NOMO-1 treated with dmso at 0.1 percent for 144 hours (cell line): Measurements from ENCODE around the gene MAP3K20.
"Not testable (repeated sequence)": the region's sequence is repeated elsewhere in the genome, so short reads cannot be mapped to it uniquely, and the experiment has no call there.

Source experiments
- DNase-seq: peaks from one replicate; lab custom pipeline; 2025; ENCODE audit not compliant: unreplicated experiment; lab: John Stamatoyannopoulos, UW

The MAP3K20 gene

DNA sequence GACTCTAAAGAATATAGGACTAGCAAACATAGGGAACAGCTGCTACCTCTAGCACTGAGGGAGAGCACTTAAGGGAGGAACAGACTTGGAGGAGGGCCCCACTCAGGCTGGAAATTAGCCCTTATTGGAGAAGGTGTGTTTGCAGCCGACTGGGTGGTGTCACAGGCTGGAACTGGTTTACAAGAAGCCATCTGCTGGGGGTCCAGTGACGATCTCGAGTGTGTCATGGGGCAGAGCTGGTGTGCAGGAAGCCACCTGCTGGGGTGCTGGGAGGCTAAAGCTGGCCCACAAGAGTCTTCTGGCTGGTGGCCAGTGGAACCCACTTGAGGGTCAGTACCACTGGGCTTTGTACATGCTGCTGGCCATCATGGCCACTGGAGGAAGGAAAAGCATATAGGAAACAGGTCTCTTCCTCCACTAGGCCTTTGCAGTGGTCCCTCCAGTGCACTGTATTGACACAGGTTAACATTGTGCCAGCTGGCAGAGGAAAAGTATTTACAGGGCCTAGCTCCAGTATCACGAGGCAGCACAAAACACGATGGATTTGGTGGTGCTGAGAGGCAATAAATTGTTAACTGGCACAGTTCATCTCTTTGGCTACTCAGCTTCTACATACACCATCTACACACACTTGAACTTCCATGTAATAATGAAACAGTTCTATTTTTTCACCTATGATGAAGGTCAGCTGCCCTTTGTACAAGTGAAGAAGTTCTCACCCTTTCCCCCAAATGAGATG lies 43.6 kb downstream of the MAP3K20 start:
- no peak for DNase-seq

DNA sequence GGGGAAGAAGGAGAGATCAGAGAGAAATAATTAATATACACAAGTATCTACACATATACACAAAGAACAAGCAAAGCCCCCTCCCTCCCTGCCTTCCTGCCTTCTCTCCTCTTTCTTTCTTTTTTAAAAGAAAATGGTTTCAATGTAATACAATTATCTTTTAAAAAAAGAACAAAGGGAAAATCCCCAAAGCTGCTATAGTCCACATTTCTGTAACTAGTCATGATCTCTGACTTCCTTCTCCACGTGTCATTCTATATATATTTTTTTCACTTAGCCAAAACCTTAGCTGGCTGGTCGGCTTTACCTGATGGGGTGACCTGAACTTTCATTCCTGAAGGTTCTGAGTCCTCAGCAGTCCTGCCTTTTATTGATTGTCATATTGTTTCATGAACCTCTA lies 44.3 kb downstream of the MAP3K20 start:
- no peak for DNase-seq

DNA sequence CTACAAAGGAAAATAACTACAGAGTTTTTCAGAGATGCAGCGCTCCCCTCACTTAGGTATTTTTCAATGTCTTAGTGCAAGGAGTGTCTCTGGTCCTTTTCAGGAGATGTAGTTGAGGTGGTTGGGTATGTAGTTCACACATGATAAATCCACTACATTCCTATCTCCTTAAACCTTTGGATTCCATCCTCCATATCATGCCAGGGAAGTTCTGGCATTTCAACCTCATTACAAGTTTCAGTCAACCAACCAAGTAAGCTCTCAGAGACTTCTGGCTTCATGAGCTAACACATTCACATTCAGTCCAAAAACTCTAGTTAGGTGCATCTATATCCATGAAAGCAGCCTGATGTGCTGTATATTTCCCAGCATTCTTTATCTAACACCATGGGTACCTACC lies 47.3 kb downstream of the MAP3K20 start:
- DNase-seq, result no peak

DNA sequence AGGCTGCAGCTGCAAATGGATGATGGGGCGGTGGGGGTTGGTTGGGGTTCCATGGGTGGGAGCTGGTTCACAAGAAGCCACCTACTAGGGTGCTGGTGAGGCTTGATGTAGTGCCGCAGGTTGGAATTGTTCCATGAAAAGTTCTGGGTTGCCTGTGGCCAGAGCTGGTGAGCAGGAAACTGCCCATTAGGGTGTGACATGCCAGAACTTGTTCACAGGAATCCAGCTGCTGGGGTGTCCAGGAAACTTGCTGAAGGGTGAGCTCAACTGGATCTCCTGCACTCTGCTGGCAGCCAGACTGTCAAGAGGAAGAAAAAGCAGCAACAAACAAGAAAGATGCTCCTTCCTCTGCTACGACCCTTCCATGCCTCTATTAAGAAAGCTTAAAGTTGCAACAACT lies 48.8 kb downstream of the MAP3K20 start:
- DNase-seq, result no peak

DNA sequence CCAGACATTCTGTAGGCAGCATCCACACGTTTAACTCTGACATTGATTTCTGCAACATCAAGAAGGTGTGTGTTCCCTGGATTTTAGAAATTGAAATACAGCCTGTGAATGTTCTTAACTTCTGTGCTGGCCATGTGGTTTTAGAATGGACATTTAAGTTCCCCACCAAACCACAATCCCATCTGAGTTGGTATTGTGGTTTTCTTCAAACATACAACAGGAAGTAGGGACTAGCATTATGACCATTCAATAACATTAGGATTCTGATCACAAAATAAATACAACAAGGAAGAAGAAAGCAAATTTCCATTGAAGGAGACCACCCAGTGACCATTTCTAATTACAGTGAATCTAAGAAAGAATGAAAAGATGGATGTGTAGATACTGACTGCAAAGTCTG lies 51.2 kb downstream of the MAP3K20 start:
- DNase-seq, result peak; percentile 32

DNA sequence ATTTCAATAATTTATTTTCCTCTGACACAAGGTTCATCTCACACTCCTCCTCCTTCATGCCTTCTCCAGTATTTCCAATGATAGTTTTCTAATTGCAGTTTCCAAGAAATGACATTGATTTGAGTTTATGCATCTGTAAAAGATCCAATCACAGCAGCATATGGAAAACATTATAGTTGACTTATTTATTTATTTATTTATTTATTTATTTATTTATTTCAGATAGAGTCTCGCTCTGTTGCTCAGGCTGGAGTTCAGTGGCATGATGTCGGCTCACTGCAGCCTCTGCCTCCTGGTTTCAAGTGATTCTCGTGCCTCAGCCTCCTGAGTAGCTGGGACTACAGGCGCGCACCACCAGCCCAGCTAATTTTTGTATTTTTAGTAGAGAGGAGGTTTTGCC lies 52.5 kb downstream of the MAP3K20 start:
- not testable (repeated sequence) for DNase-seq

DNA sequence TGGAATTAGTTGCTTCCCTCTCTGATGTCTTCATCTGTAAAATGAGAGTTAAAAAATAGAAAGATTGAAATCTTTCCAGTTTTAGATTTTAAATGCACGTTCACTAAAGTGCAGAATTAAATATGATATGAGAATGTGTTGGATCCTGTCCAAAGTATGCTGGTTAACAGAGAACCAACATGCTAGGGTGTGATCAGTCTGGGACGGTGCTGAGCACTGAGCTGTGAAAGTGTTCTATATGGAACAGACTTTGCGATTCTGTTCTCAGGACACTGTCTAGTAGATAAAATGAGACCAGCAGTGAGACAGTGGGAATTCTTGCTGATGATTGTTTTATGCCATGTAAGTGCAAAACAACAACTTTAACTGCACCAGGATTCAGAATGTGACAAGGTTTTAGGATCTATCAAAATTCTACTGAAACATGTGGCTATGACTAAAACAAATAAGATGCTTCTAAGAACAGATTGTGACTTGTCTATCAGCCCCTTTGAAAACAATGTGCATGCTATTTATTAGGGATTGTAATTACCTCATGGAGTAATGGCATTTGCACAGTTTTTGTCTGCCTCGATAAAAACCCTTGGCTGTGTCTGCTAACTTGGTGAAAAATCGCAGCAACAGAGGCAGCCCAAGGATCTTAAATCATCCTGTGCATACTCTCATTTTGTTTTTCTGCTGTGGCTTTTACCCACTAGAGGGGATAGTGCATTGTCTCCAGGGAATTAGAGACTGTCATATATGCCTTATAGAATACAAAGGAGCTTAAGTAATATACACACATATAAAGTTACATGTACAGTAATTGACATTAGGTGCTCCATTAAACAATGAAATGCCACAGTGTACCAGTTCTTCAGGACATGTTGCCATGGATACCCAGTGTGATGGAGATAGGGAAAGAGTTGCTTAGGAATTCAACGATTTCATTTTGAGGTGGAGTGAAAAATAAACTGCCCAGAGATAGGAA lies 55.1 kb downstream of the MAP3K20 start:
- DNase-seq, result no peak

DNA sequence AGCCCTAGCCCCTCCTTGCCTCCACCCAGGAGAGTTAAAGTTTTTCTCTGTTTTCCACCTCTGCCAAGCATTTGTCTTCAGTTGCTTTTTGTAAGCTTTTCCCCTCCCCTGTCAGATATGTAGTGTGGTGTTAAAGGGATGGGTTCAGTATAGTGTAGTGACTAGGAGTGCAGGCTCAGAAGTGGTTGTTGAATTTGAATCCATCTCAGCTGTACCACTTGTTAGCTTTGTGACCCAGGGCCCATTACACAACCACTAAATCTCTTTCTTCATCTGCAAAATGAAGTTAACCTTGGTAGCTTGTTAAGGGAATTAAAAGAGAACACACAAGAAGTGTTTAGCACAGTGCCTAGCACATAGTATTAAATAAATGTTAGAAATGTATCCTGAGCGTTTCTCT lies 56.9 kb downstream of the MAP3K20 start:
- no peak for DNase-seq

DNA sequence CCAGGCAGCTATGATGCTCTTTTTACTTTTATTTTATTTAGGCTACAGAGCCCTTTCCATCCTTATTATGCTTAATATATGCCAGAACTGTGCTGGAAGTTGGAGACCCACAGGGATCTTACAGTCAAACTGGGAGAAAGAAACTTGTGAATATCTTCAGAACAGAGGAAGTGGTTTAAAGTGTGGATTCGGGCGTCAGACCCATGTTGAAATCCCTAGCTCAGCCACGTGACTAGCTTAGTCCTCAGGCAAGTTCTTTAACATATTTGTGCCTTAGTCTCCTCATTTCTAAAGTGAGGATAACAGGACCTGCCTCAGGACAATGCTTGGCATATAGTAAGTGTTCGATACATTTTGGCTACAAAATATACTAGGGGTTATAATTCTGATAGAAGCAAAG lies 59.1 kb downstream of the MAP3K20 start:
- peak; percentile 41 for DNase-seq

DNA sequence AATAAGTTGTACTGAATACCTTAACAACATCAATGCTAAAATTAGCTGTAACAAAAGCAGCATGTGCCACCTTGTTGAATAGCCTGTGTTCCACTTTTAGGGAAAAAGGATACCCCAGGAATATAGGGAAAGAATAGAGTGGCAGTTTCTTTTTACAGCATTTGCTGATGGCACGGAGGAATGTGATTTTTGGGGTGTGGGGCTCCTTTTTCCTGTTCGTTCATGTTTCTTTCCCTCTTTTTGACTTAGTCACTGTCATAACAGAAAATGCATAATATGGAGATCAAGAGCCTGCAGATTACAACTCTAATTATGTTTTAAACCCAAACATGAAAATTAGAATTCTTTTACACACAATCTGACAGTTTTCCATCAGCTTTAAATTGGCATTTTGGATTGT lies 60.4 kb downstream of the MAP3K20 start:
- no peak for DNase-seq

DNA sequence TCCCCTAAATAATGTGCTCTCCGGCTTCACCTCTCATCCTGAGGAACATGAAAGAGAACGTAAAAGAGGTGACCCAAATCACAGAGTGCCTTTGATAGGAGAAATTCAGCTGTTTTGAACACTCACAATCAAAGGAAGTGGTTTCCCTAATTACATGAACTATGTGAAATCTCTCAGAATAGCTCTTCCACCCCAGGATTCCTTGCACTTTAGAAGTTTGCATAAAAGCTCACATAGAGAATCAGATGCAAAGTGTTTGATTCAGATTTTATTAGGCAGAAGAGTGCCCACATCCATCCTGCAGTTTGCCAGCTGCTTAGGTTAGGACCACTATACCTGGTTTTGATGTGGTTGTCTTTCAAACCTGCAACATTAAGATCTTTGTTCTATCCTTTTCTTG lies 61.0 kb downstream of the MAP3K20 start:
- no peak for DNase-seq

DNA sequence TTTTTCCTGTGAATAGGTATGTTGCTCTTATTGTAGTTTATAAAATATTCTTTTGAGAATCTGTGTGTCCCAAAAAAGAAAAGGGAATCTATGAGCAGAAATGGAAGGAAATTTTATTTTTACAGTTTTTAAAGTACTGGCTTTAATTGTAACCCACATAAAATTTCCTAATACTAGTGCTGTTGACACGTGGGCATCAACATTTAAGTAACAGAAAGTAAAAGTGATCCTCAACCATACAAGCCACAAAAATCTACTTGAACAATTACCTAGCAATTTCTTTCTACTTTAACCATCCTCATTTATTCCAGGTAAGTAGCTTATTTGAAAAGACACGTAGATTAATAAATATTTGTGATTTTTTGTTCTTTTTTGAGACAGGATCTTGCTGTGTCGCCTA lies 62.0 kb downstream of the MAP3K20 start:
- no peak for DNase-seq

DNA sequence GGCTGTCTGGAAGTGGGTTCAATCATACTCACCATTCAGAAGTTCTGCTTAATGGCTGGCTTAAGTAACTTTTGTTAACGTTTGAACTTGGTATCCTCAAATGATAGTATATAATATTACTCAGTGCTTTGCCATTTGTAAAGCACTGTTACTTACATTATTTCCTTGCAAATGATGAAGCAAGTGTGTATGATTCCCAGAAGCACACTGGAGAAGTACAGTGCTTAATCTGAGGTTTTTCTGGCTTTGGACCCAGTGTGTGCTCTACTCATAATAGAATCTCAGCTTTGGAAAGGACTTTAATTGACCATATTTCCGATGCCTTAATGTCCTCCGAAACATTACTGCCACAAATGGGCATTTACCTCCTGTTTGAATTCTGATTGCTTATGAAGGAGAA lies 63.3 kb downstream of the MAP3K20 start:
- no peak for DNase-seq

DNA sequence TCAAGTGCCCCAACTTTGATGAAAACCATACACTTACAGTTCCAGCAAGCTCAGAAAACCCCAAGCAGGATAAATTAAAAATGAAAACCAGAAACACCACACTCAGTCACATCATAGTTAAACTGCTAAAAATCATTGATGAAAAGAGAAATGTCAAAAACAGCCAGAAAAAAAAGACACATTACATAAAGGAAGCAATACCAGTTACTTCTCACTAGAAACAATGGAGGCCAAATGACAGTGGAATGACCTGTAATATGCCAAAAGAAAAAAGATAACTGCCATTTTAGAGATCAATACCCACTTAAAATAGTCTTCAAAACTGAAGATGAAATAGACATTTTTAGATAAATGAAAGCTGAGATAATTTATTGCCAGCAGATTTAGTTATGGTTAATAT lies 66.0 kb downstream of the MAP3K20 start:
- DNase-seq, result no peak

DNA sequence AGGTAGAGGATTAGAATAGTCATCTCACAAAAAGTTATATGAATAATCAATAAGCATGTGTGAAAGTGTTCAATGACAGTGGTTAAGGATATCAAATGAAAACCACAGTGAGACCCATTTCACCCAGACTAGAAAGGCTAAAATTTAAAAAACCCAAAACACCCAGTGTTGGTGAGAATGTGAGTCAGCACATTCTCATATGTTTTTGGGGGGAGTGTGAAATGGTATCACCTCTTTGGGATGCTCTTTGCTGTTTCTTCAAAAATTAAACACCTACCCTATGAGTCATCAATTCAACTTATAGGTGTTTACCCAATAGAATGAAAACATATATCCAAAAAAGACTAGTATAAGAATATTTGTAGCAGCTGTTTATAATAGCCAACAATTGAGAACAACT lies 69.8 kb downstream of the MAP3K20 start:
- DNase-seq, result no peak

DNA sequence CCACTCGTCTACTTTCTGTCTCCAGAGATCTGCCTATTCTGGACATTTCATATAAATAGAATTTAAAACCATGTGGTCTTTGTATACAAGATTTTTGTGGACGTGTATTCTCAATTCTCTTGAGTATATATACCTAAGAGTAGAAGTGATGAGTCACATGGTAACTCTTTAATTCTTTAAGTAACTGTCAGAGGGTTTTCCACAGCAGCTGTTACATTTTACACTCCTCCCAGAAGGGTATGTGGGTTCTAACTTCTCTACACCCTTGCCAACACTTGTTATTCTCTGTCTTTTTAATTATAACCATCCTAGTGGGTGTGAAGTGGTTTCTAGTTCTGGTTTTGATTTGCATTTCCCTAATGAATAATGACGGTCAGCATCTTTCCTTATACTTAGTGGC lies 70.9 kb downstream of the MAP3K20 start:
- DNase-seq, result no peak

DNA sequence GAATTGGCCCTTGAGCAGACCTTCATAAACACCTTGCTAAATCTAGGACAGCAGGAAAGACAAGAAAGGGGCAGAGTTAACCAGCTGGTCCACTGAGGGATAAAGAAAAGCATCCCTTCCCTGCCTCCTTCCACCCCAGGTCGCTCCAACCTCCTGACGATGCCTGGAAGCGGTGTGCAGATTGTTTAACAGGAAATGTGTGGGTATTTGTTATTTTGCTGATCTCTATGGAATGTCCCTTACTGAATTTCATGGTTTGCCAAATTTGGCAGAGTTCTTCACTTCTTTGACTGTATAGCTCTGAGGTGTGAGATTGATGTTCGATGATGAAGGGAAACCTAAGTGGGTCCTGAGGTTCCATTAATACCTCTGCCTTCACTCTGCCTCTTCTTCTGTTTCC lies 72.9 kb downstream of the MAP3K20 start:
- DNase-seq, result no peak

DNA sequence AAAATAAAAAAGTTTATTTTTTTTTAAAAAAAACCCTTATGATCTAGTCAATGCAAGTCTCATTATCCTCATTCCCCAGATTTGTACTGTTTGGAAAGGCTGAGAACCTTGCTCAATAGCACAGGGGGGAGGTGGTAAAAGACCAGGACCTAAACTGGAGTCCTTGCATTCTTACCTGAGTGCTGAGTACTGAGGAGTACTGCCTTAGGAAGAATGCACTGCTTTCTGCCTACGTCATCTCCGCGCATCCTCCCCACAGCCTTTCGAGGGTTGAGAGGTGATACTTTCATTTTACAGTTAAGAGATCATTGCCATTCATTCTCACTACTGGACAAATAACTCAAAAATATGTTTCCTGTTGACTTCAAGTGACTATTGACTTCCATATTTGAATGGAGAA lies 73.8 kb downstream of the MAP3K20 start:
- no peak for DNase-seq

DNA sequence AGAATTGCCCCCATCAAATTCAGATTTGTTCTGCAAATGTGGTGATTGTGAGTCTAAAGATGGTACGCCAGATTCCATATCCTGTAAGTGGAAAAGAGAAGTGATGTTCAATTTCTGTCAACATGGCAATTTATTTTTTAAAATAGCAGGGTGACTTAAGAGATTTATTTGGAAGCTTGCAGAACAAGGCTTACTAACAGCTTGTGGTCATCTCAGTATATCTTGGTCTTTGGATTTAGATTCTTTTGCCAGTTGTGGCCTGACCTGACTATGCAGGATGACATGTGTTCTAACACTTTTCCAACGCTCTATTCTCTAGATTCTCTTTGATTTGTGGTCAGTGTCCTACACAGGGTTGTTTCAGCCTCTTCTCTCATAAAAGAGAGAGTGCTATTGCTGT lies 74.4 kb downstream of the MAP3K20 start:
- DNase-seq, result no peak

DNA sequence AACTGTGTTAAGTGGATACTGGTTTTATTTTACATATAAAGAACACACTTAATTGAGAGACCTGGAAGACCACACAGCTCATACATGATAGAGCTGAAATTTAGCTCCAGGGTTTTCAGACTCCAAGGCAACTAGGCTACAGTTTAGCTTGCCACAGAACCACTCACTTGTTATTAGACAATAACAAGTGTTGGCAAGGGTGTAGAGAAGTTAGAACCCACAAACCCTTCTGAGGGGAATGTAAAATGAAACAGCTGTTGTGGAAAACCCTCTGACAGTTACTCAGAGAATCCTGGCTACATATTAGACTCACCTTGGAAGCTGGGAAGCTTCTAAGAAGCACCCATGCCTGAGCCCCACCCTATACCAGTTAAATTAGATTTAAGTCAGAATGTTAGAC lies 75.3 kb downstream of the MAP3K20 start:
- no peak for DNase-seq

DNA sequence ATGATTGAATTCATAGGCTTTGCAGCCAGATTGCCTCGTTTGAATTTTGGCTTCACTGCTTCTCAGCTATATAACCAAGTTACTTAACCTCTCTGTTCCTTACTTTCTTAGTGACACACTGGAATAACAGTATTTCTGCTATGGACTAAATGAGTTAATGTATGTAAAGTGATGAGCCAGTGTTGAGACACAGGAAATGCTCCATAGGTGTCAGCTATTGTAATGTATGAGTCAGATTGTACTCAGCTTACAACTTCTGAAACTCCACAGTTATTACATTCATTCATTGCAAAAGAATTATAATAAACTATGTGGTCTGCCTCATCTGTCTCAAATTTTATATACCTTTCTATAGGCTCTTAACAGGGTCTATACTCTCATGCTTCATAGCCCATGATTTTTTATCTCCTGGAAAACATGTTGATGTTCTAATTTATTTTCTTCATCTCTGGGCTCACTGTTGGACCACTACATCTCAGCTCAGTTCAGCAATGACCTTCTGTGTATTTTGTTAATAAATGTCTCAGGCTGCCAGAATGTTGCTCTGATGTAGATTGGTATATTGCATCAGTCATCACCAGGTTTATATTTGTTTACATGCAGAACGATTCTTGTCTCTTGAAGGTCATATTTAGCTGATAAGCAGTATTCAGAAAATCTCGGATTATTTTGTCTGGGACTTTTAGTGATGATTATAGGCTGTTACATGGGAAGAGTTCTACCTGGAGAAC lies 76.2 kb downstream of the MAP3K20 start:
- DNase-seq, result no peak
